Measurements from ENCODE around the gene TTLL11. TPM values are rescaled to one million over a fixed set of nuclear protein-coding genes. Genes with fewer than 3 reads are reported as not detected.

TTLL11 gene
- total RNA-seq, 1 donor from 2014 or later = 4.0 TPM

DNA sequence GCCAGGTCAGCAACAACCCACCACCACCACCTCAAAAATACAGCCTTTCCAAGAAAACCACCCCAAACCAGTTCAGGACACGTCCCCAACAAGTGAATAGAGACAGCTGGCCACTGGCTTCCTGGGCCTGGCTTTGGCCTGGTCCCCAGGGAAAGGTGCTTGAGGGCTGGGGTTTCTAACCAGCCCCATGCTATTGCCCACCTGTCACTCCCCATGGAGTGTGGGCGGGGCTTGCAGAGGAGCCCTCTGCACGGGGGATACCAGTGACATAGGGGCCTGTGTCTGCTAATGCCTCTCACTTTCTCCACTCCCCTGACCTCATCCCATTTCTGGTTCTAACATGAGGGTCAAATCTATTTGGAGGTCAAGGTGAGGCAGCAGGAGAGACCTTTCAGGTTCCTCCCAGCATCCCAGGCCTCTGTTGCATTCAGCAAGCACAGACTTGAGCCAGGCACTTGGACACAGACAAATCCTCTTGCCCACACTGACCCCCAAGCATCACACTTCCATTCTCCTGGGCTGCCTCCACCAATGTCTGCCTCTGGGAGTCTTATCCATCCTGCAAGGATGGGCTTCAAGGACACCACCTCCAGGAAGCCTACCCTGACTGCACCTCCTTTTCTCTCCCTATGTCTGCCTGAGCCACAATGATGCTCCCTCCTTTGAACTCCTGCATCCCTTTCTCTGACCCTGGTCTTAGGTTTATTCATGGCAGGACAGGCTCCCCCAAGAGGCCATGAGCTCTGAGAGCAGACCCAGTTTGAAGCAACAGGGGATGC lies 16.1 kb upstream of the TTLL11 start:
- no peaks in the 10 kb centered on the region for H3K36me3 Mint-ChIP-seq (ENCODE audit: low read depth, unreplicated experiment)
- TF ChIP-seq, protein P1, sequence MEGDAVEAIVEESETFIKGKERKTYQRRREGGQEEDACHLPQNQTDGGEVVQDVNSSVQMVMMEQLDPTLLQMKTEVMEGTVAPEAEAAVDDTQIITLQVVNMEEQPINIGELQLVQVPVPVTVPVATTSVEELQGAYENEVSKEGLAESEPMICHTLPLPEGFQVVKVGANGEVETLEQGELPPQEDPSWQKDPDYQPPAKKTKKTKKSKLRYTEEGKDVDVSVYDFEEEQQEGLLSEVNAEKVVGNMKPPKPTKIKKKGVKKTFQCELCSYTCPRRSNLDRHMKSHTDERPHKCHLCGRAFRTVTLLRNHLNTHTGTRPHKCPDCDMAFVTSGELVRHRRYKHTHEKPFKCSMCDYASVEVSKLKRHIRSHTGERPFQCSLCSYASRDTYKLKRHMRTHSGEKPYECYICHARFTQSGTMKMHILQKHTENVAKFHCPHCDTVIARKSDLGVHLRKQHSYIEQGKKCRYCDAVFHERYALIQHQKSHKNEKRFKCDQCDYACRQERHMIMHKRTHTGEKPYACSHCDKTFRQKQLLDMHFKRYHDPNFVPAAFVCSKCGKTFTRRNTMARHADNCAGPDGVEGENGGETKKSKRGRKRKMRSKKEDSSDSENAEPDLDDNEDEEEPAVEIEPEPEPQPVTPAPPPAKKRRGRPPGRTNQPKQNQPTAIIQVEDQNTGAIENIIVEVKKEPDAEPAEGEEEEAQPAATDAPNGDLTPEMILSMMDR (IDR thresholded peaks at IDR 0.05; ENCODE audit: unreplicated experiment) = no peak
- peaks cover 7% of the 10 kb centered on the region for H3K27me3 Mint-ChIP-seq (ENCODE audit: unreplicated experiment)
- H3K4me3 Mint-ChIP-seq (ENCODE audit: unreplicated experiment) = no peak overlapping the region
- H3K4me1 Mint-ChIP-seq (ENCODE audit: unreplicated experiment) = peaks cover 15% of the 10 kb centered on the region
- DNase-seq (ENCODE audit: low spot score) = no peak
- no peak overlapping the region for H3K27ac Mint-ChIP-seq (ENCODE audit: unreplicated experiment)
- no peaks in the 10 kb centered on the region for H3K9me3 Mint-ChIP-seq (ENCODE audit: unreplicated experiment)

DNA sequence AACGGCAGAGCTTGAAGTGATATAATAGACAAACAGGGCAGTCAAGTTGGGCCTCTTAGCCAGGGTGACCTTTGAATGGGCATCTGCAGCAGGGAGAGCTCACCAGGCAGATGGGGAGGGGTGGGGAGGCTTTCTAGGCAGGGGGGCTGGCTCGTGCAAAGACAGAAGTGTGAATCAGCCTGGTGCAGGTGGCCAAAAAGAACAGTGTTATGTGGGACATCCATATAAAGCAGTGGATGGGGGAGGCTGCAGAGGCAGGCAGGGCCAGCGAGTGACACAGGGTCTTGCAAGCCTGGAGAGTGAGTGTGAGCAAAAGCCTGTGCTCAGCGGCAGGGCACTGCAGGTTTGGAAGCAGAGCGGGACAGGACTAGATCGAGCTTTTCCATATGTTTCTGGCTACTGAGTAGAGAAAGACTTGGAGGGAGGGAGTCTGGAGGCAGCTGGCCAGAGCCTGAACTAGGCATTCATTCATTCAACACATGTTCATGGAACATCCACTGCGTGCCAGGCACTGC lies 14.2 kb upstream of the TTLL11 start:
- DNase-seq (ENCODE audit: low spot score) = no peak
- no peak overlapping the region for H3K4me3 Mint-ChIP-seq (ENCODE audit: unreplicated experiment)
- peaks cover 5% of the 10 kb centered on the region for H3K27me3 Mint-ChIP-seq (ENCODE audit: unreplicated experiment)
- TF ChIP-seq, protein P1 (IDR thresholded peaks at IDR 0.05; ENCODE audit: unreplicated experiment) = no peak
- H3K4me1 Mint-ChIP-seq (ENCODE audit: unreplicated experiment) = peaks cover 13% of the 10 kb centered on the region
- H3K9me3 Mint-ChIP-seq (ENCODE audit: unreplicated experiment) = no peaks in the 10 kb centered on the region
- H3K36me3 Mint-ChIP-seq (ENCODE audit: low read depth, unreplicated experiment) = peaks cover 3% of the 10 kb centered on the region
- peak overlapping the region; percentile 25 for H3K27ac Mint-ChIP-seq (ENCODE audit: unreplicated experiment)

DNA sequence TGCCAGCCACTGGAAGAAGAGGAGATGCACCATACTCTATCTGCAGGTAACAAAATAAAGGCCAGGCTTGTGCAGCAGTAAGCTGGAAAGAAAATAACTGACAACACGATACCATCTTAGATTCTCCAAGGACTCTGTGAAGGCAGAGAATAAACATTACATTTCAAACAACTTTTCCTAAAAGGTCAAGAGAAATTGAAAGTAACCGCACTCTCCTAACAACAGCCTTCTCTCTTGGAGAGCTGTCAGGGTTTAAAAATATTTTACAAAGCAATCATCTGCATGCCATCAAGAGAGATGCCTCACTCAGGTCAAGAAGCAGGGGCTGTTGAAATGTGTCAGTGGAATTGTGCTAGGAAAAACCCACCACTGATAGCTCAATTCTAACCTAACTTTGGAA lies 13.5 kb upstream of the TTLL11 start:
- DNase-seq (ENCODE audit: low spot score) = no peak
- Mint-ChIP-seq H3K27ac (ENCODE audit: unreplicated experiment) (no peak overlapping the region), H3K27me3 (ENCODE audit: unreplicated experiment) (peaks cover 5% of the 10 kb centered on the region), H3K36me3 (ENCODE audit: low read depth, unreplicated experiment) (peaks cover 3% of the 10 kb centered on the region), H3K4me1 (ENCODE audit: unreplicated experiment) (peaks cover 16% of the 10 kb centered on the region), H3K4me3 (ENCODE audit: unreplicated experiment) (no peak overlapping the region), H3K9me3 (ENCODE audit: unreplicated experiment) (no peaks in the 10 kb centered on the region)
- TF ChIP-seq, protein P1 (IDR thresholded peaks at IDR 0.05; ENCODE audit: unreplicated experiment) = no peak

DNA sequence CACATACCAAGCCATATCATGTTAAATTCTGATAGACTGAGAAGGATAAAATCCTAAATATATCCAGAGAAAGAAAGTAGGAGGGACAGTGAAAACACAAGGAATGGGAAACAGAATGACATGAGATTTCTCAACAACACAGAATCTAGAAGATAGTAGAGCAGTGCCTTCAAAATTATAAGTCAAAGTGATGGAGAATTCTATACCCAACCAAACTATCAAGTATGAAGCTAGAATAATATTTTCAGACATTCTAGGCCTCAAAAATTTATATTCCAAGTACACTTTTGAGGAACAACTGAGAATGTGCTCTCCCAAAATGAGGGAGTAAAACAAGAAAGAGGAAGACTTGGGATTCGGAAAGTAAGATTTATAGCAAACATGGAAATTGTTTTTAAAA lies 10.9 kb upstream of the TTLL11 start:
- no peaks in the 10 kb centered on the region for H3K9me3 Mint-ChIP-seq (ENCODE audit: unreplicated experiment)
- H3K4me3 Mint-ChIP-seq (ENCODE audit: unreplicated experiment) = no peak overlapping the region
- peaks cover 16% of the 10 kb centered on the region for H3K4me1 Mint-ChIP-seq (ENCODE audit: unreplicated experiment)
- H3K27me3 Mint-ChIP-seq (ENCODE audit: unreplicated experiment) = peaks cover 6% of the 10 kb centered on the region
- H3K27ac Mint-ChIP-seq (ENCODE audit: unreplicated experiment) = no peak overlapping the region
- no peak for DNase-seq (ENCODE audit: low spot score)
- H3K36me3 Mint-ChIP-seq (ENCODE audit: low read depth, unreplicated experiment) = peaks cover 3% of the 10 kb centered on the region
- TF ChIP-seq, protein P1 (IDR thresholded peaks at IDR 0.05; ENCODE audit: unreplicated experiment) = no peak

DNA sequence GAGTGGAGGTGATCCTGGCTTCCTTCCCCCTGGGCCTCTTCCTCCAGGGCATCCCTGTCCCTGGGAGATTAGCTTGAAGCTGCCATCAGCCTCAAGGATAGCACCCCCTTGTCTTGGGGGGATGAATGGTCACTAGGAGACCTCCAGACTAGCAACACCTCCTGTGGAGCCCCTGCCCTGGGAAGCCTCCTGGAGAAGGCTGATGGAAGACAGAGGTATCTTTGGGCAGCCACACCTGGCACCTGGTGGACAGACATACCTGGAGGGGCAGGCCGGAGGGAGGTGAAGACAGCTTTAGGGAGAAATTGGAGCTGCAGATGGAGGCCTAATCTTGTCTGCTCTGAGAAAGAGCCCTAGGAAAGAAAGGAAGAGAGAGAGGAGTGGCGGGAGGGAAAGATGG lies 9.0 kb upstream of the TTLL11 start:
- Mint-ChIP-seq H3K27ac (ENCODE audit: unreplicated experiment) (no peak overlapping the region), H3K4me3 (ENCODE audit: unreplicated experiment) (no peak overlapping the region)
- no peak for DNase-seq (ENCODE audit: low spot score)

More for the DNA sequence above, 9.0 kb upstream of the TTLL11 start:
- Mint-ChIP-seq H3K4me1 (ENCODE audit: unreplicated experiment) (peaks cover 4% of the 10 kb centered on the region), H3K36me3 (ENCODE audit: low read depth, unreplicated experiment) (peaks cover 3% of the 10 kb centered on the region), H3K9me3 (ENCODE audit: unreplicated experiment) (no peaks in the 10 kb centered on the region), H3K27me3 (ENCODE audit: unreplicated experiment) (peaks cover 5% of the 10 kb centered on the region)
- TF ChIP-seq, protein P1 (IDR thresholded peaks at IDR 0.05; ENCODE audit: unreplicated experiment) = no peak
